GM23338 (cell line): ENCODE data around the gene GIMAP4.

ENCODE experiments used
- CREB1 ChIP-seq: fragments of 250-450 bp; sonication (Bioruptor Pico); IDR thresholded peaks from 2 replicates; pipeline ENCODE4 v1.5.0; 2020; ENCODE audit warnings: low read depth, mild to moderate bottlenecking, moderate library complexity
- EZH2 ChIP-seq: fragments of 200-600 bp; sonication (generic); IDR thresholded peaks from one replicate; pipeline ENCODE4 v1.8.0; 2017; ENCODE audit warnings: antibody characterized with exemption, mild to moderate bottlenecking, low read depth; ENCODE audit not compliant: unreplicated experiment
- EZH2phosphoT487 ChIP-seq: fragments of 200-600 bp; sonication (generic); IDR thresholded peaks from one replicate; pipeline ENCODE4 v1.8.1; 2018; ENCODE audit warnings: antibody characterized with exemption; ENCODE audit not compliant: unreplicated experiment
- NANOG ChIP-seq: IDR thresholded peaks from 2 replicates; pipeline ENCODE4 v1.6.1; 2016; ENCODE audit warnings: antibody characterized with exemption, borderline replicate concordance
- POLR2AphosphoS5 ChIP-seq: IDR thresholded peaks from 2 replicates; pipeline ENCODE4 v1.6.1; 2016; ENCODE audit warnings: antibody characterized with exemption, low read depth
- STAT1 ChIP-seq: IDR thresholded peaks from one replicate; pipeline ENCODE4 v1.6.1; 2016; ENCODE audit warnings: antibody characterized with exemption; ENCODE audit not compliant: unreplicated experiment
- ZNF331 ChIP-seq: fragments of 250-450 bp; sonication (Bioruptor Pico); IDR thresholded peaks from 2 replicates; pipeline ENCODE4 v1.5.0; 2020; ENCODE audit warnings: low read depth, mild to moderate bottlenecking, moderate library complexity
- TF ChIP-seq, protein P1 (sequence below), 2 experiments: fragments of 200-600 bp in 1 of 2; sonication (generic) in 1 of 2; conservative IDR thresholded peaks; 2 replicates each; pipeline versions ENCODE4 v1.5.1 to v1.6.1; 2016 to 2017; ENCODE audit warnings: antibody characterized with exemption in 2 of 2, low read depth in 2 of 2, mild to moderate bottlenecking in 2 of 2, moderate library complexity in 1 of 2
- TF ChIP-seq, protein P2 (sequence below): IDR thresholded peaks from one replicate; pipeline ENCODE4 v1.6.1; 2018; ENCODE audit warnings: antibody characterized with exemption; ENCODE audit not compliant: unreplicated experiment
- TF ChIP-seq, protein P3 (sequence below): IDR thresholded peaks from 2 replicates; pipeline ENCODE4 v1.6.1; 2016; ENCODE audit warnings: antibody characterized with exemption

DNA sequence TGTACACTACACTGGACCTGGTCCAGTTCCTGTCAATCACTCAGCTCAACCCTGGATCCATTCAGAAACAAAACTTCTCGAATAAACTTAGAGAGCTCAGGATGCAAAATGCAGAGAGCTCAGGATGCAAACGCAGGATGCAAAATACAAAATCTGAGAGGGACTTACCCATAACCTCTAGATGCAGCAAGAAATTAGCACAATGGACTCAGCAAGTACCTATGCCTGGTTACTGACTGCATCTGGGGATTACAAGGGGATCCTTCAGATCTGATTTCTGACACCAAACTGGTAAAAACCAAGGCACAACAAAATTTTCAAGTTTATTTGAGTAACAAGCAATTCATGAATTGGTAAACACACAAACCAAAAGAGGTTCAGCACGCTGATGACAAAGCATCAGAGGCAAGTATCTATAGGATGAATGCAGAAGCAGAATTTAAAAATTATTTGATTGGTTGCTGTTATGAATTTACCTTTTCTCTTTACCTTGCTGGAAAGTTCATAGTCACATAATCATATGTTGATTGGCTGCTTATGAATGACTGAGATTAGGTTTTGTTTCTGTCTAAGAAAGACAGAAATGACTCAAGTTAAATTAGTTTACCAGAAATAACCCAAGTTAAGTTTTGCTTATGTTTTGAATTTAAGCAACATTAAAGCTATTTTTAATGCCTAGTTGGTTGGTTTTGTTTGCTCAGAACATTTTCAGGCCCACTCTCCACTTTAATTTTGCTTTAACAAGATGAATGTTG is 53.6 kb downstream of the GIMAP4 start:
- TF ChIP-seq ZNF331 (no peak), POLR2AphosphoS5 (no peak), NANOG (no peak), EZH2 (no peak), EZH2phosphoT487 (no peak), CREB1 (CRISPR knock-in tag) (no peak), STAT1 (no peak)
- TF ChIP-seq, protein P1, sequence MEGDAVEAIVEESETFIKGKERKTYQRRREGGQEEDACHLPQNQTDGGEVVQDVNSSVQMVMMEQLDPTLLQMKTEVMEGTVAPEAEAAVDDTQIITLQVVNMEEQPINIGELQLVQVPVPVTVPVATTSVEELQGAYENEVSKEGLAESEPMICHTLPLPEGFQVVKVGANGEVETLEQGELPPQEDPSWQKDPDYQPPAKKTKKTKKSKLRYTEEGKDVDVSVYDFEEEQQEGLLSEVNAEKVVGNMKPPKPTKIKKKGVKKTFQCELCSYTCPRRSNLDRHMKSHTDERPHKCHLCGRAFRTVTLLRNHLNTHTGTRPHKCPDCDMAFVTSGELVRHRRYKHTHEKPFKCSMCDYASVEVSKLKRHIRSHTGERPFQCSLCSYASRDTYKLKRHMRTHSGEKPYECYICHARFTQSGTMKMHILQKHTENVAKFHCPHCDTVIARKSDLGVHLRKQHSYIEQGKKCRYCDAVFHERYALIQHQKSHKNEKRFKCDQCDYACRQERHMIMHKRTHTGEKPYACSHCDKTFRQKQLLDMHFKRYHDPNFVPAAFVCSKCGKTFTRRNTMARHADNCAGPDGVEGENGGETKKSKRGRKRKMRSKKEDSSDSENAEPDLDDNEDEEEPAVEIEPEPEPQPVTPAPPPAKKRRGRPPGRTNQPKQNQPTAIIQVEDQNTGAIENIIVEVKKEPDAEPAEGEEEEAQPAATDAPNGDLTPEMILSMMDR (conservative IDR thresholded peaks at IDR 0.05; ENCODE audit: low read depth in 2 of 2): no peak
- TF ChIP-seq, protein P2, sequence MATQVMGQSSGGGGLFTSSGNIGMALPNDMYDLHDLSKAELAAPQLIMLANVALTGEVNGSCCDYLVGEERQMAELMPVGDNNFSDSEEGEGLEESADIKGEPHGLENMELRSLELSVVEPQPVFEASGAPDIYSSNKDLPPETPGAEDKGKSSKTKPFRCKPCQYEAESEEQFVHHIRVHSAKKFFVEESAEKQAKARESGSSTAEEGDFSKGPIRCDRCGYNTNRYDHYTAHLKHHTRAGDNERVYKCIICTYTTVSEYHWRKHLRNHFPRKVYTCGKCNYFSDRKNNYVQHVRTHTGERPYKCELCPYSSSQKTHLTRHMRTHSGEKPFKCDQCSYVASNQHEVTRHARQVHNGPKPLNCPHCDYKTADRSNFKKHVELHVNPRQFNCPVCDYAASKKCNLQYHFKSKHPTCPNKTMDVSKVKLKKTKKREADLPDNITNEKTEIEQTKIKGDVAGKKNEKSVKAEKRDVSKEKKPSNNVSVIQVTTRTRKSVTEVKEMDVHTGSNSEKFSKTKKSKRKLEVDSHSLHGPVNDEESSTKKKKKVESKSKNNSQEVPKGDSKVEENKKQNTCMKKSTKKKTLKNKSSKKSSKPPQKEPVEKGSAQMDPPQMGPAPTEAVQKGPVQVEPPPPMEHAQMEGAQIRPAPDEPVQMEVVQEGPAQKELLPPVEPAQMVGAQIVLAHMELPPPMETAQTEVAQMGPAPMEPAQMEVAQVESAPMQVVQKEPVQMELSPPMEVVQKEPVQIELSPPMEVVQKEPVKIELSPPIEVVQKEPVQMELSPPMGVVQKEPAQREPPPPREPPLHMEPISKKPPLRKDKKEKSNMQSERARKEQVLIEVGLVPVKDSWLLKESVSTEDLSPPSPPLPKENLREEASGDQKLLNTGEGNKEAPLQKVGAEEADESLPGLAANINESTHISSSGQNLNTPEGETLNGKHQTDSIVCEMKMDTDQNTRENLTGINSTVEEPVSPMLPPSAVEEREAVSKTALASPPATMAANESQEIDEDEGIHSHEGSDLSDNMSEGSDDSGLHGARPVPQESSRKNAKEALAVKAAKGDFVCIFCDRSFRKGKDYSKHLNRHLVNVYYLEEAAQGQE: no peak
- TF ChIP-seq, protein P3, sequence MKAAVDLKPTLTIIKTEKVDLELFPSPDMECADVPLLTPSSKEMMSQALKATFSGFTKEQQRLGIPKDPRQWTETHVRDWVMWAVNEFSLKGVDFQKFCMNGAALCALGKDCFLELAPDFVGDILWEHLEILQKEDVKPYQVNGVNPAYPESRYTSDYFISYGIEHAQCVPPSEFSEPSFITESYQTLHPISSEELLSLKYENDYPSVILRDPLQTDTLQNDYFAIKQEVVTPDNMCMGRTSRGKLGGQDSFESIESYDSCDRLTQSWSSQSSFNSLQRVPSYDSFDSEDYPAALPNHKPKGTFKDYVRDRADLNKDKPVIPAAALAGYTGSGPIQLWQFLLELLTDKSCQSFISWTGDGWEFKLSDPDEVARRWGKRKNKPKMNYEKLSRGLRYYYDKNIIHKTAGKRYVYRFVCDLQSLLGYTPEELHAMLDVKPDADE: no peak
